Stimulated activated naive CD4-positive, alpha-beta T cell (primary cell): ENCODE measurements around the gene KRTAP2-3.

Source experiments
- DNase-seq, 6 experiments: peaks; one replicate each; lab custom pipeline; 2025; lab: John Stamatoyannopoulos, UW

The KRTAP2-3 gene

DNA sequence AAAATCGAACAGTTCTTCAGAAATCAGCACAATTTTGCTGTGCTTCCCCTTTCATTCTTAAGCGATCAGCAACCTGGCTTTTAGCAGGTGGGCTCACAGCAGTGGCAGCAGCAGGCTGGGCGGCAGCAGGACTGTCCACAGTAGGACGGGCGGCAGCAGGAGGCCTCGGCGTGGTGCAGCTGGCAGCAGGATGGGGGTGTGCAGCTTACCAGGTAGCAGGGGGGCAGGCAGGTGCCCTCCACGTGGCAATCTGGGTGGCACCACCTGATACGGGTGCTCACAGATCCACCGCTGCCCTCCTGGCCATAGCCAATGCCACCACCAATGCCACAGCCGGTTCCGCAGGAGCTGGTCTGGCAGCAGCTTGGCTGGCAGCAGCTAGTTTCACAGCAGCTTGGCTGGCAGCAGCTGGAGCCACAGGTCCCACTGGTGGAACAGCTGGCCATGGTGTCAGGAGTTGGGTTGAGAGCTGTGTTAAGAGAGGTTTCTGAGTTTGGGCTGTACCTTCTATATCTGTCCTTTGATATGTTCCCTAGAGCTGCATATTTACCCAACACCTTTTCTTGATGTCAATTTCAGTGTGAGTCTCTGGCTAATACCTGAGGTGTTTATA, 30.2 kb downstream of the KRTAP2-3 start, which contains the start of gene KRTAP1-4:
Gene KRTAP1-4, minus strand, starts transcription at position 563 of the 613 bp plus-strand sequence. Its CDS starts 117 bp downstream, at position 446.
- no peak for DNase-seq

- no peak for DNase-seq
Measured at GRCh38 chr17:41026715-41027471, 33.0 kb downstream of the KRTAP2-3 start, which contains the start of gene KRTAP1-5. TSS of gene KRTAP1-5 (minus strand) at chr17:41027208. CDS start at chr17:41027155, 53 bp downstream.

GRCh38 chr17:41024697-41025096, 35.2 kb downstream of the KRTAP2-3 start:
- DNase-seq = no peak

GRCh38 chr17:41020336-41020735, 39.6 kb downstream of the KRTAP2-3 start:
- DNase-seq = no peak

DNA sequence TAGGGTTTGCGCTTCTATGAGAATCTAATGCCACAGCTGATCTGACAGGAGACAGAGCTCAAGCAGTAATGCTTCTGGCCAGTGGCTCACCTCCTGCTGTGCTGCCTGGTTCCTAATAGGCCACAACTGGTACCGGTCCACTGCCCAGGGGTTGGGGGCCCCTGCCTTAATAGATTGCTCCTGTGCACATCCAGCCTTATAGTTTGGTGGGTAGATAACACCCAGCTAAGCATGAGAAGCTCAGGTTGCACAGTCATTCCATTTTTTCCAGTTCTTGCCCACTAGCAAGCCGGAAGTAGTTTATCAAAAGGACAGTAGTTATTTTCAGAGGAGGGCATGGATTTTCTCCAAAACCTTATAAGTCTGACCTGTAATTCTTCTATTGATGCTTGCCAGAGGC, 40.5 kb downstream of the KRTAP2-3 start:
- DNase-seq = no peak

- no peak for DNase-seq
Measured at GRCh38 chr17:41018541-41018940, 41.4 kb downstream of the KRTAP2-3 start.

- no peak for DNase-seq
Measured at GRCh38 chr17:41016578-41017215, 43.2 kb downstream of the KRTAP2-3 start.

DNA sequence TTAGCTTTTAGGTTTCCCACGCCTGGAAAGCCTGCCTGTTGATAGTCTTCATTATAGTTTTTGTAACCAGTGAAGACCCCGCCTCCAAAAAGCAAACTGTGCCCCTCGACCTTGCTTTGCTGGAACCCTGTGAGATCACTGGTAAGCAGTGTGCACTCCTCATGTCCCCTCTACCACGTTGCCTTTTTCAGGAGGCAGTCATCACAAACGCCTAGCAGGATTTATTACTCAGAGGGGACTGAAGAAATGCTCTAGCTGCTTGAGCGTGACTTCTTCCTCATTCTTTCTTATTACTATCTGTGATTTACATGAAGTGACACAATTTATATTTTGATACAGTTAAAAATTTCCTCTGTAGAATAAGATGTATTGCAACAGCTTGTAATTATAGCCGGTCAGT, 44.5 kb downstream of the KRTAP2-3 start:
- no peak for DNase-seq

DNA sequence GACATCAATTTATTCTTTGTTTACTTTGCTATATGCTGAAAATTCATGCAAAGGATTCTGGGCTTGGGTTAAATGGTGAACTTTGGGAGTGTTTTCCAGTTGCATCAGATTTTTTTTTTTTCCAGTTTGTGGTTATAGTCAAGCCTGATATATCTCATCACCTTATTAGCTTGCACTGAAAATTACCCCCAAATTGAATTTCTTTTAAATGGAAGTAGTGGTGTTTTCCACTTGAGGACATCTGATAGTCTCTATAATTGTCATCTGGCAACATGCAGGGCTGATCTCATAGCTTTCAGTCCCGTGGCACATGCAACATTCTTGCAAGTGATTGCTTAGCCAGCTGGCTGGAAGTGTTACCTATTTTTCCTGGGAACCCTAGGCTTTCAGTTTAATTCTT, 46.3 kb downstream of the KRTAP2-3 start:
- DNase-seq = no peak

DNA sequence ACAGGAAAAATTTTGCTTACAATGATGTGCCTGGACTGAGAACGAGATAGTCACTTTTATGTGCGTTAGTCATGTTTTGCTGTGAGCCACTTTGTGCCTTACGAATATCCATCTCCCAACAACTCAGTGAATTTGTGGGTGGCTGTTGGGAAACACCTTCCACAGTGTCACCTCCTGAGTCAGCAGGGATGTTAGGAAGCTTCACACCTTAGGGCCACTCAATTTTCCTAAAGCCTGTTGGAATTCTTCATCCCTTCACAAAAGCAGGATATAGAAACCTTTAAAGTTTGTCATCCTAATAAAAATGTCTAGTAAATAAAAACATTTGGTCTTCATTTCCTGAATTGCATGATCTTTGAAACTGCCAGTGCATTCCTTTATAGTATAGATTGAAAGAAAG, 46.7 kb downstream of the KRTAP2-3 start:
- no peak for DNase-seq

GRCh38 chr17:41012326-41013120, 47.4 kb downstream of the KRTAP2-3 start:
- no peak for DNase-seq

- DNase-seq = no peak
Measured at GRCh38 chr17:41010441-41010840, 49.5 kb downstream of the KRTAP2-3 start.

DNA sequence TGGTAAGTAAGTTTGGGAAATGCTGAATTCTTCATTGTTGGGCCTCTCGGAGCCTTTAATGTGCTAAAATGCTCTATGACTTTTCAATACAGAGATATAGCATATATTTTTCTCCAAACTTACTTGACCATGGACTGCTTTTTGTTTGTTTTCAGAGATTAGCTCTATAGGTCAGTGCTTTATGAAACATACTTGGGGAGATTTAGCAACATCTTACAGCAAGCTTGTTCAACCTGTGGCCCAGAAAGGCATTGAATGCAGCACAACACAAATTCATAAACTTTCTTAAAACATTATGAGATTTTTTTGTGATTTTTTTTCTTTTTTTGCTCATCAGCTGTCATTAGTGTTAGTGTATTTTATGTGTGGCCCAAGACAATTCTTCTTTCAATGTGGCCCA, 50.0 kb downstream of the KRTAP2-3 start:
- no peak for DNase-seq

GRCh38 chr17:41009301-41009760, 50.6 kb downstream of the KRTAP2-3 start:
- DNase-seq = no peak
